GM18520 (cell line): Measurements from ENCODE around the gene GMNC.
"Not testable (repeated sequence)": the region's sequence is repeated elsewhere in the genome, so short reads cannot be mapped to it uniquely, and the experiment has no call there.

ENCODE experiments used
- ATAC-seq: cut with Tn5 transposase; IDR thresholded peaks from one replicate; pipeline ENCODE4 v1.9.1; 2021; ENCODE audit not compliant: unreplicated experiment

GMNC gene, protein sequence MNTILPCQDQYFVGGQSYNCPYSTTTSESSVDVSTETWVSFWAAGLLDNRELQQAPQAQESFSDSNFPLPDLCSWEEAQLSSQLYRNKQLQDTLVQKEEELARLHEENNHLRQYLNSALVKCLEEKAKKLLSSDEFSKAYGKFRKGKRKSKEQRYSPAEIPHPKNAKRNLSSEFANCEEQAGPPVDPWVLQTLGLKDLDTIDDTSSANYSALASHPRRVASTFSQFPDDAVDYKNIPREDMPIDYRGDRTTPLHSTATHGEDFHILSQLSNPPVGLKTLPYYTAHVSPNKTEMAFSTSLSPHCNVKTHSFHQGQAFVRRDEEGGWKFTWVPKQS

GRCh38 chr3:190862209-190863118, at the start of gene GMNC:
GMNC (minus strand) TSS chr3:190862694; CDS start chr3:190862615, 79 bp downstream.
- ATAC-seq: no peak

- ATAC-seq: no peak
Measured at GRCh38 chr3:190911382-190911781, 48.9 kb upstream of the GMNC start.

GRCh38 chr3:190909908-190910307, 47.4 kb upstream of the GMNC start:
- no peak for ATAC-seq

DNA sequence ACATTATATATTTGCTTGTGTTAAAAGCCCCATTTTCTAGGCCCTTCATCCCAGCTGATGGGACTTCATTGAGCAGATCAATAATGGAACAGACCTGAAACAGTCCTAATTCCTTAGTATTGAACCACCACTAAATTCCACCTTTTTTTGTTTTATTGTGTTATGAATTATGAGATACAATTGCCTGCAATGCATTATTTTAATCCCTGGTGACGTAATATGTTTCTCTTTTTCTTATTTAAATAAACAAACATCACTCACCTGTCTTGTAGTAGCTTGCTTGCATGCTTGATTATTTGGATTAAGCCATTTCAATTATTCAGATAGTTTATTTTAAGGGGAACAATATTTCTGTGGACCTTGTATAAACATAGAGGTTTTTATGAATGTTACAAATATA, 40.7 kb upstream of the GMNC start:
- ATAC-seq: no peak

- no peak for ATAC-seq
Measured at GRCh38 chr3:190902292-190902691, 39.8 kb upstream of the GMNC start.

DNA sequence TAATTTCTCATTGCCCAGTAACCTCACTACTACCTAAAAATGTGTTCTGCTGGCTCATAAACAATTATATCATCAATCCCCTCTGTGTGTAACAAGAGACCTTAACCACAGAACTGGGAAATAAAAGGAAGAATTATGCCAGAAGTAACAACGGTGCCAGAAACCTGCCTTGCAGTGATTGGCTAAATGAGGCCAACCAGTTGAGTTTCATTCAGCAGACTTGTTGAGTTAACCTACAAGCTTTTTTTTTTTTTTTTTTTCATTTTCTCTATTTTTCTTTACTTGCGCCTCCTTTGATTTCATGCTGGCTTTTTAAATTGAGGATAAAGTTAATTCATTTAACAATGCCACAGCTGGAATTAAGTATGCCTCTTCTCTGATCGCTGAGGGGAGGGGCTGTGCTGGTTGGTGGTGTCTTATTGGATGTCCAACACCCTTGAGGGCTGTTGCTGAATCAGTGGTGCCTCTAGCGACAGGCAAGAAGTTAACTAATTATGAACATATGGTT, 30.0 kb upstream of the GMNC start:
- ATAC-seq: no peak

- peak; percentile 61 for ATAC-seq
Measured at GRCh38 chr3:190886945-190887344, 24.5 kb upstream of the GMNC start.

GRCh38 chr3:190883973-190884832, 21.7 kb upstream of the GMNC start:
- ATAC-seq: peak; percentile 63

DNA sequence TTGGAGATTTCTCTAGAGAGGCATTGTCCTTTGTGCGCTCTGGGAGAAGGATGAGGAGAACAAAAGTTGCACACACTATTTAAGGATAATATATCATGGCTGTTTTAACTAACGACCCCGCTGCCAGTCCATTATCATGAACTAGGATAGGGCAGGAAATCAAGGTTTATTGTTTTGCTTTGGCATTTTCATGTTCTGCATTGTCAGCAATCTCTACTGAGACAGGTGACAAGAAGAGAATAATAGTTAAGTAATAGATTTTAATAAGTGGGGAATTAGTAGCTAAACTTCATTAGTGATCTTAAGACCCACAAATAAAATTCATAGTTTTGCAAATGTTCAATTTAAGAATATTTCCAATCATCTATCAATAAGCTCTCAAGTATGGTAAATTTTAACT, 20.6 kb upstream of the GMNC start:
- ATAC-seq: no peak

- ATAC-seq: no peak
Measured at GRCh38 chr3:190877925-190878324, 15.4 kb upstream of the GMNC start.

- ATAC-seq: not testable (repeated sequence)
Measured at GRCh38 chr3:190876433-190876832, 13.9 kb upstream of the GMNC start.

GRCh38 chr3:190875061-190875460, 12.6 kb upstream of the GMNC start:
- ATAC-seq: not testable (repeated sequence)

DNA sequence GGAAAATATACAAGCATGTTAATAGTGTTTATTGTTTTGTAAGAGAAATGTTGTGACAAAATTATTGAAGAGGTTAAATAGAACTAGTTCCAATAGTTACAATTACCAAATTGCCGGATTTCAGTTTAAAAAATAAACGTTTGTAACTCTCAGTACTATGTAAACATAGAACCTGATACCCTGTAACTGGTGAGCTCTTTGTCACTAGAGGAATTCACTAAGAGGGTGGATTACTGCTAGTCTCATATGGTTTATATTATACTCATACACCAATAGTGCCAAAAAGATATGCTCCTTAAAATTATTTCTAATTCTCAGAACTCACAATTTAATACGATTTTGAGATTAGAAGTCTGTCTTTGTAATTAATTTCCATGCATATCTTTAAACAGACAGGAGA, 7.6 kb upstream of the GMNC start:
- no peak for ATAC-seq

- no peak for ATAC-seq
Measured at GRCh38 chr3:190867071-190867470, 4.6 kb upstream of the GMNC start.

DNA sequence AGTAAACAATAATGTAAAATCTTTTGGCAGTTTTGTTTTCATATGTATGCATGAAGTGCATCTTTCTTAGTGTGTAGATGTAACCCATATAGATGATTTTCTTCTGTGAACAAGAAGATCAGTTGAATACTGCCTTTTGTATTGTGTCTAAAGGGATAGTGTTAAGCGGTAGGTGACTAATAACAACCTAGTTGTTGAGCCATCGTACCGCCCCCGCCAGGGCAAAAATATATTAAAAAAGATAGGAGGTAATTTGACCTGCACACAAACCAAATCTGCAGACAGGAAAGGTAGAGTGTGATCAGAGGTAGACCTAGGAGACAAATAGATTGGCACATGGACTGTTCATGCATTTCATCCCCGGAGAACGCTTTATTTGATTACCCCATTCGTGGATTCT, 3.3 kb upstream of the GMNC start:
- no peak for ATAC-seq

GRCh38 chr3:190865419-190865818, 2.9 kb upstream of the GMNC start:
- ATAC-seq: no peak

DNA sequence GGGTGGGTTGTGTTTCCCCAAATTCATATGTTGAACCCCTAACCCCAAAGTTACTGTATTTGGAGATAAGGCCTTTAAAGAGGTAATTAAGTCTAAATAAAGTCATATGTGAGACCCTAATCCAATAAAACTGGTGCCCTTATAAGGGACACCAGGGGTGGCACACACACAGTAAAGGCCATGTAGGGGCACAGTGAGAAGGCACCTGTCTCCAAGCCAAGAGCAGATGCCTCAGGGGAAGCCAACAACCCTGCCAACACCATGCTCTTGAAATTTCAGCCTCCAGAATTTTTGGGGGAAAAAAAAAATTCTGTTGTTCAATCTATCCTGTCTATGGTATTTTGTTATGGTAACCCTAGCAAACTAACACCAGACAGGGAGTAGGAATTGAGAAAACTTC, 1.5 kb upstream of the GMNC start:
- ATAC-seq: no peak

- no peak for ATAC-seq
Measured at GRCh38 chr3:190863119-190863465, 598 bp upstream of the GMNC start.

- no peak for ATAC-seq
Measured at GRCh38 chr3:190860521-190860920, 2.0 kb downstream of the GMNC start.

DNA sequence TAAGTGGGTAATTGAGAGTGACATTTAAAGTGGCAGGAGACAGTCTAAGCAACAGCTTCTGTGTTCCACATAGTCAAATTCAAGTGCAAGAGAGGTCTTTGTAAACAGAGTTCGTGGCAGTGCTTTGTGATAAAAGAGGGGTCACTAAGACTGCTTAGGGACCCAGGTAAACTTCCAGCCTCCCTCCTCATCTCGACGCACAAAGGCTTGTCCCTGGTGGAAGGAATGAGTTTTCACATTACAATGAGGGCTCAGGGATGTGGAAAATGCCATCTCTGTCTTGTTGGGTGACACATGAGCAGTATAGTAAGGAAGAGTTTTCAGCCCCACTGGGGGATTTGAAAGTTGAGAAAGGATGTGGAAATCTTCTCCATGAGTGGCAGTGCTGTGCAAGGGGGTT, 7.3 kb downstream of the GMNC start:
- ATAC-seq: no peak

DNA sequence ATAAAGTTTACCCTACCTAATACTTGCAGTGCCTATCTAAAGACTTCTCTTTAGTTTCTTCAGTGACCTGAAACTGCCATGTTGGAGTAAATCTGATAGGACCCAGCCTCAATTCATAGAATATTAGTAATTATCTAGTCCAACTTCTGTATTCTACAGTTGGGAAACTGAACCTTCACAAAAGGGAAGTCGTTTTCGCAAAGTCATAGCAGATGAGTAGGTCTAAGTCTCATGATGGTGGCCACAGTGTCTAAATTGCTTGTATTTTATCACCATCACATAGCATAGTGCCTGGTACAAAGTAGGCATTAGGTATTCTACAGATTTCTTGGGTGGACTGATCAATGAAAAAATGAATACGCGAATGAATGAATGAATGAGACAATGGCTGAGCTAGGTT, 8.4 kb downstream of the GMNC start:
- ATAC-seq: no peak
